GM12873 (cell line): ENCODE measurements around the gene MID1IP1.

Experiments
- TF ChIP-seq, protein P1 (sequence below): IDR thresholded peaks from 2 replicates; pipeline ENCODE4 v1.5.1; 2012; ENCODE audit warnings: low read depth, mild to moderate bottlenecking, moderate library complexity, low read length, control low read depth; ENCODE audit not compliant: insufficient read depth; ENCODE audit errors: missing control alignments

The MID1IP1 gene

DNA sequence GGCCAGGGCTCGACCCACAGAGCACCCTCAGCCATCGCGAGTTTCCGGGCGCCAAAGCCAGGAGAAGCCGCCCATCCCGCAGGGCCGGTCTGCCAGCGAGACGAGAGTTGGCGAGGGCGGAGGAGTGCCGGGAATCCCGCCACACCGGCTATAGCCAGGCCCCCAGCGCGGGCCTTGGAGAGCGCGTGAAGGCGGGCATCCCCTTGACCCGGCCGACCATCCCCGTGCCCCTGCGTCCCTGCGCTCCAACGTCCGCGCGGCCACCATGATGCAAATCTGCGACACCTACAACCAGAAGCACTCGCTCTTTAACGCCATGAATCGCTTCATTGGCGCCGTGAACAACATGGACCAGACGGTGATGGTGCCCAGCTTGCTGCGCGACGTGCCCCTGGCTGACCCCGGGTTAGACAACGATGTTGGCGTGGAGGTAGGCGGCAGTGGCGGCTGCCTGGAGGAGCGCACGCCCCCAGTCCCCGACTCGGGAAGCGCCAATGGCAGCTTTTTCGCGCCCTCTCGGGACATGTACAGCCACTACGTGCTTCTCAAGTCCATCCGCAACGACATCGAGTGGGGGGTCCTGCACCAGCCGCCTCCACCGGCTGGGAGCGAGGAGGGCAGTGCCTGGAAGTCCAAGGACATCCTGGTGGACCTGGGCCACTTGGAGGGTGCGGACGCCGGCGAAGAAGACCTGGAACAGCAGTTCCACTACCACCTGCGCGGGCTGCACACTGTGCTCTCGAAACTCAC, 3.6 kb downstream of the MID1IP1 start:
- TF ChIP-seq, protein P1, sequence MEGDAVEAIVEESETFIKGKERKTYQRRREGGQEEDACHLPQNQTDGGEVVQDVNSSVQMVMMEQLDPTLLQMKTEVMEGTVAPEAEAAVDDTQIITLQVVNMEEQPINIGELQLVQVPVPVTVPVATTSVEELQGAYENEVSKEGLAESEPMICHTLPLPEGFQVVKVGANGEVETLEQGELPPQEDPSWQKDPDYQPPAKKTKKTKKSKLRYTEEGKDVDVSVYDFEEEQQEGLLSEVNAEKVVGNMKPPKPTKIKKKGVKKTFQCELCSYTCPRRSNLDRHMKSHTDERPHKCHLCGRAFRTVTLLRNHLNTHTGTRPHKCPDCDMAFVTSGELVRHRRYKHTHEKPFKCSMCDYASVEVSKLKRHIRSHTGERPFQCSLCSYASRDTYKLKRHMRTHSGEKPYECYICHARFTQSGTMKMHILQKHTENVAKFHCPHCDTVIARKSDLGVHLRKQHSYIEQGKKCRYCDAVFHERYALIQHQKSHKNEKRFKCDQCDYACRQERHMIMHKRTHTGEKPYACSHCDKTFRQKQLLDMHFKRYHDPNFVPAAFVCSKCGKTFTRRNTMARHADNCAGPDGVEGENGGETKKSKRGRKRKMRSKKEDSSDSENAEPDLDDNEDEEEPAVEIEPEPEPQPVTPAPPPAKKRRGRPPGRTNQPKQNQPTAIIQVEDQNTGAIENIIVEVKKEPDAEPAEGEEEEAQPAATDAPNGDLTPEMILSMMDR = no peak

DNA sequence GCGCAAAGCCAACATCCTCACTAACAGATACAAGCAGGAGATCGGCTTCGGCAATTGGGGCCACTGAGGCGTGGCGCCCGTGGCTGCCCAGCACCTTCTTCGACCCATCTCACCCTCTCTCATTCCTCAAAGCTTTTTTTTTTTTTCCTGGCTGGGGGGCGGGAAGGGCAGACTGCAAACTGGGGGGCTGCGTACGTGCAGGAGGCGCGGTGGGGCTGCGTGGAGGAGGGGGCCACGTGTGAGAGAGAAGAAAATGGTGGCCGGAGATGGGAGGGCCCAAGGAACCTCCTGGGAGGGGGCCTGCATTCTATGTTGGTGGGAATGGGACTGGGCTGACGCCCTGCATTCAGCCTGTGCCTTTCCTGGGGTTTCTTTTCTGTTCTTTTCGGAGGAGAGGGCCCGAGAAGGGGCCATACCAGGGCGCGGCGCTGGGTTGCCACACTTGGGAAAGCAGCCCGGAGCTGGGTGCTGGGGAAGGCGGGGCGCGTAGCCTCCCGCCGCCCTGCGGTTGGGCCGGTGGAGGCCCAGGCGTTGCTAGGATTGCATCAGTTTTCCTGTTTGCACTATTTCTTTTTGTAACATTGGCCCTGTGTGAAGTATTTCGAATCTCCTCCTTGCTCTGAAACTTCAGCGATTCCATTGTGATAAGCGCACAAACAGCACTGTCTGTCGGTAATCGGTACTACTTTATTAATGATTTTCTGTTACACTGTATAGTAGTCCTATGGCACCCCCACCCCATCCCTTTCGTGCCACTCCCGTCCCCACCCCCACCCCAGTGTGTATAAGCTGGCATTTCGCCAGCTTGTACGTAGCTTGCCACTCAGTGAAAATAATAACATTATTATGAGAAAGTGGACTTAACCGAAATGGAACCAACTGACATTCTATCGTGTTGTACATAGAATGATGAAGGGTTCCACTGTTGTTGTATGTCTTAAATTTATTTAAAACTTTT, 4.5 kb downstream of the MID1IP1 start:
- TF ChIP-seq, protein P1 = no peak

DNA sequence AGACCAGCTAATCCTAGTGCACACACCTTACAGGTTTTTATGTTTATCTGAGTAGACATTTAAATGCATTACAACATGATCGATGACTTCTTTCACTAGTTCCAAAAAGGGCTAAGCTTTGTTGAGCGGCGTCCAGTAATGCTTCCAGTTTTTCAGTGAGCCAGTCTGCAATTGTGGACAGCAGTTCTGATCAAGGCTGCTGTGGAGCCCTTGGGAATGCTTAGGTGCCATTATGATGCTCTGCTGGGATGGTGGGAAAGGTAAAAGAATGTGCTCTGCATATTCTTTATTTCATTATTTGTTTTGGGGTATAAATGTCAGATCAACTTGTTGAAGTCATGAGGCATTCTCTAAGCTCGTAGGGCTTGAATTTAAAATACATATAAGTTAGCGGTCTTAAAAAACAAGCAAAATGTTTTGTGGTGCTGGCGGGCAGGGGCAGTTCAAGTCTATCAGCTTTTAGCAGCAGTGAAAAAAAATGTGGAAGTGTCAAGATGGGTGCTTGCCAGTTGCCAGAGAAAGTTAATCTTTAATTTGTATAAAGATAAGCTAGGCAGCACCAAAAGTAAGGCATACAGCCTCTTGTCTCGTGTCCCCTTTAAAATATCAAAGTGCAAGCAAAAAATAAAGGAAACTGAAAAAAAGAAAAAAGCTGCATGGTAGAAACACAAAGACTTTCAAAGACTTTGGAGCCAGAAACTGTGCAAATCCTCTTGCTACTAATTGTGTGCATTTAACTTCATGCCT, 5.8 kb downstream of the MID1IP1 start:
- TF ChIP-seq, protein P1 = no peak

DNA sequence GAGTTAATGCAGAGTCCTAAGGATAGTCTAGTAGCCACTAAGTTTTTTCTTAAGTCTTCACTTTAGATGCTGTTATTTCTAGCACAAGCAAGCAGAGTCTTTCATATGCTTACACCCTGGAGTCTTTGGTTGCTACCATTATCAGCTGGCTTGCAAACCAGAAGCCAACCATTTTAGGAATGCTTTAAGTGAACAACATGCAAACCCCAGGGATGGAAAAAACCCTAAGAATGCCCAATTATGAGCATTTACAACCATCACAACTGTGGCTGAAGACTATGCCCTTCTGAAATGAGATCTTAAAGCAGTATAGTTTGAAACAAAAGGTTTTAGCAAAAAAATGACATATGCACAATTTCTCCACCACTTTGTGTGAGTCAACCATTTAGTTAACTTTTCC, 6.6 kb downstream of the MID1IP1 start:
- TF ChIP-seq, protein P1 = no peak

DNA sequence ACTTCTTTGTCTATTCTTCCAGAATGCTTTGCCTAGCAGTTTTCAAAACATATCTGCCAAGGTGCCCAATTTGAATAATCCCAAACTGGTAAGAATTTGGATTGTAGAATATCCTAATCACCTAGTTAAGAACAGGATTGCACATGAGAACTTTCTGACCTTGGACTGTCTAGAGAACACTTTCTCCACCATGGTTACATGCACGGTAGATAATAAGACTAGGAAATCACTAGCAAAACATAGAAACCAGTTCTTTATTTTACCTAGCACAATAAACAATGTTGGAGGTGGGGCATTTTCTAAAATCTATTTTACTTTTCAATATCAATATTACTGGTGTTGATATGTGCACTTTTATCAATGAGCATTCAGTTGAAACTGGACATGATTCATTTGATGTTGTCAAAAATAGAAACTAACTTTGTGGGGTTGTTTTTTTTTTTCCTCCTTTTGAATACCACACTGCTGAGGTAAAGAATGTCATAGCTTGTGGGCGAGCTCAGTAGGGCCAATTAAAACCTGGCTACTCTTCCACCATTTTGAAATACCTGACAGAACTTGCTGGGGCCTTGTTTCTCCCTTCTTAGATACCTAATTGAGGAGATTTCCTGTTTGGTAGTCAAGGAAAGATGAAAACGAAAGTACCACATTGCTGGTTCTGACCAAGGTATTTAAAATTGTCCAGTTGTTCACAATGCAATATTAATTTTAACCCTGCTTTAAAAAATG, 10.4 kb downstream of the MID1IP1 start:
- TF ChIP-seq, protein P1 = no peak

DNA sequence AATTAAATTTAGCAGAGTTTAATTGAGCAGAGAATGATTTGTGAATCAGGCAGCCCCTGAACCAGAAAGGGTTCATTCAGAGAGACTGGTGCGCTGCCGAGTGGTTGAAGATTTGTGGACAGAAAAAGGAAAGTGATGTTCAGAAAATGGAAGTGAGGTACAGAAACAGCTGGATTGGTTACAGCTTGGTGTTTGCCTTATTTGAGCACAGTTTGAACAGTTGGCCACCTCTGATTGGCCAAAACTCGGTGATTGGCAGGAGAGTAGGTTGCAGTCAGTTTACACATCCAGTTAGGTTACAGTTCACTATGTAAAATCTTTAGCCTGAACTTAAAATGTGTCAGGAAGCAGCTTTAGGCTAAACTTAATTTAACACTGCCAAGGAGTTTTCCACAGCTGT, 14.9 kb downstream of the MID1IP1 start:
- TF ChIP-seq, protein P1 = no peak
